Stimulated activated naive B cell treated with anti-CD40 and anti-IgM and Interleukin-4, amounts not matched to agents 10 μg/mL and 1 μg/mL and 100 μg/mL, for 72 hours (primary cell): ENCODE results near the gene RIC1.
"Not testable (repeated sequence)": the region's sequence is repeated elsewhere in the genome, so short reads cannot be mapped to it uniquely, and the experiment has no call there.

Source experiments
- ATAC-seq, 2 donors: fragments of 150-1000 bp; cut with Tn5 transposase; replicated peaks; 2 replicates each; pipeline ENCODE4 v1.10.0; 2021; ENCODE audit warnings: moderate library complexity in 1 of 2
- DNase-seq: peaks from one replicate; pipeline ENCODE4 v3.0.0; 2021
- H3K27ac Mint-ChIP-seq: one replicate; pipeline ENCODE4 v1.8.0; 2022; ENCODE audit warnings: mild to moderate bottlenecking, mixed read lengths
- H3K27me3 Mint-ChIP-seq, 2 donors: one replicate each; pipeline ENCODE4 v1.8.0; 2022; ENCODE audit warnings: mixed read lengths in 2 of 2
- H3K36me3 Mint-ChIP-seq, 2 donors: one replicate each; pipeline ENCODE4 v1.8.0; 2022; ENCODE audit warnings: mixed read lengths in 2 of 2, mild to moderate bottlenecking in 1 of 2
- H3K4me1 Mint-ChIP-seq, 2 donors: one replicate each; pipeline ENCODE4 v1.8.0; 2022; ENCODE audit warnings: mixed read lengths in 2 of 2, mild to moderate bottlenecking in 1 of 2
- H3K4me3 Mint-ChIP-seq, 2 donors: one replicate each; pipeline ENCODE4 v1.8.0; 2022; ENCODE audit warnings: mild to moderate bottlenecking in 2 of 2, mixed read lengths in 2 of 2, moderate library complexity in 1 of 2
- H3K9me3 Mint-ChIP-seq, 2 donors: one replicate each; pipeline ENCODE4 v1.8.0; 2022; ENCODE audit warnings: mixed read lengths in 2 of 2, mild to moderate bottlenecking in 1 of 2

The RIC1 gene

GRCh38 chr9:5714501-5715401 lies 85.8 kb downstream of the RIC1 start:
- H3K9me3 Mint-ChIP-seq = peaks cover 2 to 4% of the 10 kb centered on the region in 2 donors
- peaks cover 6 to 25% of the 10 kb centered on the region in 2 donors for H3K4me1 Mint-ChIP-seq
- no peak overlapping the region for H3K27ac Mint-ChIP-seq
- H3K36me3 Mint-ChIP-seq = peaks cover 43 to 61% of the 10 kb centered on the region in 2 donors
- DNase-seq = no peak
- H3K4me3 Mint-ChIP-seq = no peak overlapping the region
- ATAC-seq = no peak
- H3K27me3 Mint-ChIP-seq = no peaks in the 10 kb centered on the region

DNA sequence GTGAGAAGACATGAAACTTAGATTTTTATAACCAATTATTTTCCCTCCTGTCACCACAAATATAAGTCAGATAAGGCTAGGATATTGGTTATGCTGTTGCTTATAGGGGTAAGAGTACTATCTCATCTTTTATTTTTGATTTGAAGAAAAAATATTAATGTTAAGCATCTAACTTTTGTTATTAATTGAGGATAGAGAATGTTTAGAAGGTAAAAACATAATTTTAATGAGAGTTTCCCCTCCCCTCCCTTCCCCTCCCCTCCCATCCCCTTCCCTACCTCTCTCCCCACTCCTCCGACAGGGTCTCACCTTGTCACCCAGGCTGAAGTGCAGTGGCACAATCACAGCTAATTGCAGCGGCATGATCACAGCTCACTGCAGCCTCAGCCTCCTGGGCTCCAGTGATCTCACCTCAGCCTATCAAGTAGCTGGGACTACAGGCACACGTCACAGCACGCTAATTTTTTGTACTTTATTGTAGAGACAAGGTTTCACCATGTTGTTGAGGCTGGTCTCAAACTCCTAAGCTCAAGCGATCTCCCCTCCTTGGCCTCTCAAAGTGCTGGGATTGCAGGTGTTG lies 86.7 kb downstream of the RIC1 start:
- no peak for DNase-seq
- Mint-ChIP-seq H3K9me3 (peaks cover 2 to 4% of the 10 kb centered on the region in 2 donors), H3K4me3 (no peak overlapping the region), H3K27me3 (no peaks in the 10 kb centered on the region), H3K4me1 (peaks cover 5 to 24% of the 10 kb centered on the region in 2 donors), H3K27ac (no peak overlapping the region), H3K36me3 (peaks cover 44 to 62% of the 10 kb centered on the region in 2 donors)
- ATAC-seq = no peak

DNA sequence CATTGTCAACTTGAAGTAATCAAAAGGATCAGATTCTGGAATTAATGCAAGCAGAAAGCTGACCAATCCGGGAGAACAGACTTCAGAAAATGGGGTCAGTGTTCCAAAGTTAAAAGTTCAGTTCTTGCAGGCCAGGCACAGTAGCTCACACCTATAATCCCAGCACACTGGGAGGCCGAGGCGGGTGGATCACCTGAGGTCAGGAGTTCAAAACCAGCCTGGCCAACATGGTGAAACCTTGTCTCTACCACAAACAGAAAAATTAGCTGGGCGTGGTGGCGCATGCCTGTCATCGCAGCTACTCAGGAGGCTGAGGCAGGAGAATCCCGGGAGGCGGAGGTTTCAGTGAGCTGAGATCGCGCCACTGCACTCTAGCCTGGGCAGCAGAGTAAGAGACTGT lies 88.5 kb downstream of the RIC1 start:
- H3K9me3 Mint-ChIP-seq, H3K4me3 Mint-ChIP-seq, DNase-seq, H3K27ac Mint-ChIP-seq, ATAC-seq, H3K27me3 Mint-ChIP-seq: not testable (repeated sequence)
- Mint-ChIP-seq H3K36me3 (peaks cover 37 to 63% of the 10 kb centered on the region in 2 donors), H3K4me1 (peaks cover 5 to 22% of the 10 kb centered on the region in 2 donors)

DNA sequence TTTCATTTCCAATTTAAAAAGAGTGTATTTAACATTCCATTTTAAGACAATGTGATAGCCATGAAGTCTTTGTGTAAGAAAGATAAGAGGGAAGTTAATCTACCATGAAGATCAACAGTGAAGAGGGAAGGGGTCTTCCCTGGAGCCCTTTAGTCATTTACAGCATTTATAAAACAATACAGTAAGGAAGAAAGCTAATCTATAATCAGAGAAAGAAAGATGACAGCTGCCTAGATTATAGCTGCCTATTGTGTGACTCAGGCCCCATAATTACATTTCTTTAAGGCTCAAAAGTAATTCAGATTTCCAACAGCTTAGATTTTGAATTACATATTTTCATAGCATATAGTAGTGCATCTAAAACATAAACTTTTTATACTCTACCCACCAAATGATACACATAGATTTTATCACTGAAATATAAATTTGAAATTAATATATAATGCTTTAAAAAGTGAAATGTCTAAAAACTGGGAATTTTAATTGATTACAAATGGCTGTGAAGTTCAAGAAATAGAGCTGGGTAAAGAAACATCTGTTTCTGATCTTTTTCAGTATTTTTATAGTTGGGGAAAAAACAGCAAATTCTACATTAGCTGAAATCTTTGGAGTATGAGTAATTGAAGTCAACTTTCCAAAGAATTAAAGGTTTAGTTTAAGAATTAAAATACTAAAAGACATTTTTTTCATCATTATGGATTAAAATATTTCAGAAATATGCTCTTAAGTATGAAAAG lies 89.6 kb downstream of the RIC1 start:
- ATAC-seq = no peak
- Mint-ChIP-seq H3K4me3 (no peak overlapping the region), H3K36me3 (peaks cover 46 to 63% of the 10 kb centered on the region in 2 donors), H3K4me1 (peaks cover 5 to 22% of the 10 kb centered on the region in 2 donors), H3K9me3 (peaks cover 4 to 7% of the 10 kb centered on the region in 2 donors), H3K27me3 (no peaks in the 10 kb centered on the region), H3K27ac (no peak overlapping the region)
- no peak for DNase-seq

GRCh38 chr9:5719100-5719926 lies 90.4 kb downstream of the RIC1 start:
- no peaks in the 10 kb centered on the region for H3K27me3 Mint-ChIP-seq
- DNase-seq = no peak
- H3K27ac Mint-ChIP-seq = peak overlapping the region; percentile 1

DNA sequence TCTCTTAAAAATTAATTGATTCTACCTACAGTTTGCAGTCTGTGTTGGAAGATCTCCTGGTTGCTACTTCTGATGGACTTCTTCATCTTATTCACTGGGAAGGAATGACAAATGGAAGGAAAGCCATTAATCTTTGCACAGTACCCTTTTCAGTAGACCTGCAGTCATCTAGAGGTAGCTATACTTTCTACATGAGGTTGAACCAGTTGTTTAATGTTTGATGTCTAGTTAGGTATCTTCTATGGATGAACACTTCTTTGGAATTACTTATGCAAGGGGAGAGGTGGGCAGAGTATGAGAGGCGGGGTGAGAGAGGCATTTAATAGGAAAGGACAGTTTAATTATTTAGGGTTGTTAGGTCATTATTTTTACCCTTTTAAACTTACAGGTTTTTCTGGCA lies 91.2 kb downstream of the RIC1 start:
- Mint-ChIP-seq H3K27me3 (no peaks in the 10 kb centered on the region), H3K4me1 (peaks cover 8 to 20% of the 10 kb centered on the region in 2 donors), H3K4me3 (no peak overlapping the region), H3K27ac (no peak overlapping the region), H3K36me3 (peaks cover 48 to 65% of the 10 kb centered on the region in 2 donors), H3K9me3 (peaks cover 4 to 7% of the 10 kb centered on the region in 2 donors)
- DNase-seq (no peak), ATAC-seq (no peak)

More at GRCh38 chr9:5719100-5719926, 90.4 kb downstream of the RIC1 start:
- H3K4me3 Mint-ChIP-seq = no peak overlapping the region
- H3K36me3 Mint-ChIP-seq = peaks cover 48 to 65% of the 10 kb centered on the region in 2 donors
- H3K4me1 Mint-ChIP-seq = peaks cover 8 to 23% of the 10 kb centered on the region in 2 donors
- ATAC-seq = no peak
- H3K9me3 Mint-ChIP-seq = peaks cover 4 to 7% of the 10 kb centered on the region in 2 donors

GRCh38 chr9:5721279-5722087 lies 92.6 kb downstream of the RIC1 start:
- peaks cover 4 to 9% of the 10 kb centered on the region in 2 donors for H3K9me3 Mint-ChIP-seq
- H3K27me3 Mint-ChIP-seq = no peaks in the 10 kb centered on the region
- H3K4me1 Mint-ChIP-seq = peaks cover 10 to 20% of the 10 kb centered on the region in 2 donors
- ATAC-seq (no peak), DNase-seq (no peak)
- H3K4me3 Mint-ChIP-seq = no peak overlapping the region
- H3K36me3 Mint-ChIP-seq = peaks cover 53 to 70% of the 10 kb centered on the region in 2 donors
- H3K27ac Mint-ChIP-seq = peak overlapping the region; percentile 37

DNA sequence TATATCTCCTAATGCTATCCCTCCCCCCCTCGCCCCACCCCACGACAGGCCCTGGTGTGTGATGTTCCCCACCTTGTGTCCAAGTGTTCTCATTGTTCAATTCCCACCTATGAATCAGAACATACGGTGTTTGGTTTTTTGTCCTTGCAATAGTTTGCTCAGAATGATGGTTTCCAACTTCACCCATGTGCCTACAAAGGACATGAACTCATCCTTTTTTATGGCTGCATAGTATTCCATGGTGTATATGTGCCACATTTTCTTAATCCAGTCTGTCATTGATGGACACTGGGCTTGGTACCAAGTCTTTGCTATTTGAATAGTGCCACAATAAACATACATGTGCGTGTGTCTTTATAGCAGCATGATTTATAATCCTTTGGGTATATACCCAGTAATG lies 93.8 kb downstream of the RIC1 start:
- H3K4me3 Mint-ChIP-seq, DNase-seq: not testable (repeated sequence)
- H3K36me3 Mint-ChIP-seq = peaks cover 57 to 73% of the 10 kb centered on the region in 2 donors

GRCh38 chr9:5735072-5735471 lies 106.2 kb downstream of the RIC1 start:
- peaks cover 25 to 46% of the 10 kb centered on the region in 2 donors for H3K36me3 Mint-ChIP-seq
- no peak for ATAC-seq

More for the DNA sequence above, 93.8 kb downstream of the RIC1 start:
- not testable (repeated sequence) for ATAC-seq, H3K27ac Mint-ChIP-seq, H3K9me3 Mint-ChIP-seq, H3K27me3 Mint-ChIP-seq
- H3K4me1 Mint-ChIP-seq = peaks cover 10 to 20% of the 10 kb centered on the region in 2 donors

GRCh38 chr9:5736563-5737346 lies 107.8 kb downstream of the RIC1 start:
- no peak for DNase-seq
- Mint-ChIP-seq H3K27me3 (no peaks in the 10 kb centered on the region), H3K4me3 (no peak overlapping the region), H3K36me3 (peaks cover 36 to 54% of the 10 kb centered on the region in 2 donors), H3K9me3 (no peaks in the 10 kb centered on the region), H3K4me1 (peaks cover 0 to 2% of the 10 kb centered on the region in 2 donors), H3K27ac (no peak overlapping the region)
- ATAC-seq = no peak

More at GRCh38 chr9:5735072-5735471, 106.2 kb downstream of the RIC1 start:
- Mint-ChIP-seq H3K9me3 (no peaks in the 10 kb centered on the region), H3K27ac (no peak overlapping the region), H3K4me1 (no peaks in the 10 kb centered on the region), H3K4me3 (no peak overlapping the region), H3K27me3 (no peaks in the 10 kb centered on the region)
- no peak for DNase-seq

- peaks cover 52 to 63% of the 10 kb centered on the region in 2 donors for H3K36me3 Mint-ChIP-seq
- H3K4me3 Mint-ChIP-seq = no peak overlapping the region
- H3K27me3 Mint-ChIP-seq = no peaks in the 10 kb centered on the region
- H3K9me3 Mint-ChIP-seq = peaks cover 4 to 10% of the 10 kb centered on the region in 2 donors
- H3K27ac Mint-ChIP-seq = no peak overlapping the region
- DNase-seq = no peak
- no peak for ATAC-seq
- peaks cover 2% of the 10 kb centered on the region in 2 donors for H3K4me1 Mint-ChIP-seq
Measured at GRCh38 chr9:5743109-5743508, 114.2 kb downstream of the RIC1 start.

- Mint-ChIP-seq H3K4me1 (peaks cover 4 to 9% of the 10 kb centered on the region in 2 donors), H3K4me3 (no peak overlapping the region), H3K27ac (peak overlapping the region; percentile 74), H3K36me3 (peaks cover 40 to 48% of the 10 kb centered on the region in 2 donors), H3K27me3 (no peaks in the 10 kb centered on the region), H3K9me3 (peaks cover 8 to 16% of the 10 kb centered on the region in 2 donors)
- ATAC-seq = peak; percentile 52 to 62
- DNase-seq = no peak
Measured at GRCh38 chr9:5748438-5748837, 119.5 kb downstream of the RIC1 start.
